A549 (cell line): ENCODE results near the gene ACSM6. TPM values are rescaled to one million over a fixed set of nuclear protein-coding genes. Genes with fewer than 3 reads are reported as not detected.

Experiments
- ATAC-seq, 2 experiments: fragments of 200-7000 bp in 1 of 2; fragments of >200 bp in 1 of 2; cut with Nextera tagmentation in 1 of 2; cut with Tn5 transposase in 1 of 2; 3 replicates each; pipeline versions ENCODE4 v1.8.0 to v1.9.1; 2018 to 2020; ENCODE audit warnings: mild to moderate bottlenecking in 1 of 2, moderate library complexity in 1 of 2
- CTCF ChIA-PET: fragments of 300-600 bp; sonication (Branson Sonifier 250); formaldehyde crosslinking; extraction: SDS; loops from one replicate; lab custom pipeline; 2021; ENCODE audit warnings: antibody characterized with exemption, inconsistent platforms; lab: Yijun Ruan, JAX
- POLR2A ChIA-PET: fragments of 350-600 bp; formaldehyde crosslinking; extraction: SDS; loops from one replicate; lab custom pipeline; 2021; ENCODE audit warnings: antibody characterized with exemption, inconsistent platforms; lab: Yijun Ruan, JAX
- DNase-seq, 2 experiments: peaks; one replicate each; pipeline versions ENCODE4 v3.0.0 to v3.0.0-alpha.2; 2011 to 2016; ENCODE audit warnings: low read depth in 1 of 2, low spot score in 1 of 2
- FAIRE-seq: peaks from 2 replicates; lab custom pipeline; 2011; peaks lifted over from hg19 to GRCh38; lab: Jason Lieb, UNC
- H3K27ac ChIP-seq, 2 experiments: fragments of >200 bp; sonication (Bioruptor Twin); formaldehyde crosslinking; 3 replicates each; pipeline ENCODE4 v1.5.1; 2016 to 2017
- H3K4me1 ChIP-seq: fragments of >200 bp; sonication (Bioruptor Twin); formaldehyde crosslinking; 3 replicates; pipeline ENCODE4 v1.6.1; 2016
- H3K4me2 ChIP-seq: fragments of >200 bp; sonication (Bioruptor Twin); formaldehyde crosslinking; 3 replicates; pipeline ENCODE4 v1.6.1; 2016
- H3K4me3 ChIP-seq: fragments of >200 bp; sonication (Bioruptor Twin); formaldehyde crosslinking; 3 replicates; pipeline ENCODE4 v1.5.1; 2016
- H3K9me3 ChIP-seq: fragments of >200 bp; sonication (Bioruptor Twin); formaldehyde crosslinking; 3 replicates; pipeline ENCODE4 v1.6.1; 2016
- ATOH8 ChIP-seq: fragments of 250-450 bp; sonication (Bioruptor Pico); IDR thresholded peaks from 2 replicates; pipeline ENCODE4 v1.5.0; 2020; ENCODE audit warnings: low read depth, mild to moderate bottlenecking, moderate library complexity
- CBX2 ChIP-seq: fragments of 200-600 bp; sonication (generic); IDR thresholded peaks from 2 replicates; pipeline ENCODE4 v1.6.1; 2016; ENCODE audit warnings: low read depth, mild to moderate bottlenecking, borderline replicate concordance
- CEBPB ChIP-seq, 2 experiments: fragments of >200 bp in 1 of 2; sonication (Bioruptor Twin) in 1 of 2; formaldehyde crosslinking in 1 of 2; IDR thresholded peaks; 2 replicates each; pipeline ENCODE4 v1.6.1; 2012 to 2016
- CTCF ChIP-seq: fragments of >200 bp; sonication (Bioruptor Twin); formaldehyde crosslinking; IDR thresholded peaks from 3 replicates; pipeline ENCODE4 v1.5.1; 2016
- ELK1 ChIP-seq: fragments of 150-350 bp; IDR thresholded peaks from 2 replicates; pipeline ENCODE4 v1.6.1; 2014; ENCODE audit warnings: low read depth, mild to moderate bottlenecking, low read length
- FOSL2 ChIP-seq, 2 experiments: fragments of 450-650 bp in 1 of 2; fragments of >200 bp in 1 of 2; sonication (Bioruptor Twin) in 1 of 2; formaldehyde crosslinking; IDR thresholded peaks; 2 replicates each; pipeline versions ENCODE4 v1.5.0 to v1.6.1; 2016 to 2020; ENCODE audit warnings: mild to moderate bottlenecking in 1 of 2, moderate library complexity in 1 of 2
- GATA3 ChIP-seq: IDR thresholded peaks from 2 replicates; pipeline ENCODE4 v1.6.1; 2012; ENCODE audit warnings: borderline replicate concordance
- HDAC2 ChIP-seq: fragments of 200-600 bp; sonication (generic); IDR thresholded peaks from 2 replicates; pipeline ENCODE4 v1.6.1; 2016
- HES2 ChIP-seq: fragments of >200 bp; sonication (Bioruptor Twin); formaldehyde crosslinking; IDR thresholded peaks from 2 replicates; pipeline ENCODE4 v1.6.1; 2016
- HMGXB4 ChIP-seq: fragments of 250-450 bp; sonication (Bioruptor Pico); IDR thresholded peaks from 2 replicates; pipeline ENCODE4 v1.5.0; 2021; ENCODE audit warnings: mild to moderate bottlenecking, moderate library complexity, borderline replicate concordance
- HOXB5 ChIP-seq: fragments of 250-450 bp; sonication (Bioruptor Pico); IDR thresholded peaks from 2 replicates; pipeline ENCODE4 v1.5.0; 2020; ENCODE audit warnings: mild to moderate bottlenecking, moderate library complexity
- KDM1A ChIP-seq: fragments of 200-600 bp; sonication (generic); IDR thresholded peaks from 2 replicates; pipeline ENCODE4 v1.6.1; 2016; ENCODE audit warnings: low read depth, mild to moderate bottlenecking
- PBX3 ChIP-seq: IDR thresholded peaks from 2 replicates; pipeline ENCODE4 v1.6.1; 2012
- POLR2A ChIP-seq: IDR thresholded peaks from 2 replicates; pipeline ENCODE4 v1.6.1; 2012; ENCODE audit warnings: mild to moderate bottlenecking, low read length
- RAD21 ChIP-seq, 2 experiments: fragments of >200 bp in 1 of 2; sonication (Bioruptor Twin) in 1 of 2; formaldehyde crosslinking in 1 of 2; IDR thresholded peaks in 1 of 2; conservative IDR thresholded peaks in 1 of 2; 2 replicates in 1 of 2; 3 replicates in 1 of 2; pipeline ENCODE4 v1.6.1; 2012 to 2018; ENCODE audit warnings: inconsistent platforms in 1 of 2
- REST ChIP-seq: fragments of 200-600 bp; sonication (generic); IDR thresholded peaks from 2 replicates; pipeline ENCODE4 v1.6.1; 2016; ENCODE audit warnings: antibody characterized with exemption, mild to moderate bottlenecking, moderate library complexity
- RFX5 ChIP-seq: fragments of 450-650 bp; IDR thresholded peaks from 2 replicates; pipeline ENCODE4 v1.7.1; 2014; ENCODE audit warnings: antibody characterized with exemption, mild to moderate bottlenecking, moderate library complexity
- SMC3 ChIP-seq: fragments of >200 bp; sonication (Bioruptor Twin); formaldehyde crosslinking; IDR thresholded peaks from 3 replicates; pipeline ENCODE4 v1.6.1; 2018; ENCODE audit warnings: inconsistent platforms
- ZC3H11A ChIP-seq: fragments of 450-650 bp; IDR thresholded peaks from 2 replicates; pipeline ENCODE4 v1.6.1; 2014; ENCODE audit warnings: antibody characterized with exemption, mild to moderate bottlenecking
- ZSCAN20 ChIP-seq: fragments of 250-450 bp; sonication (Bioruptor Pico); IDR thresholded peaks from 2 replicates; pipeline ENCODE4 v1.8.0; 2022; ENCODE audit warnings: mild to moderate bottlenecking, moderate library complexity
- WGBS: methylation state at CpG from one replicate; pipeline ENCODE4 v1.1.6; 2017; ENCODE audit errors: missing lambda C conversion rate; 5-methylcytosine and 5-hydroxymethylcytosine counted together
- polyA plus RNA-seq, 4 experiments: library from polyadenylated mRNA; depleted of rRNA in 3 of 4; stranded (reverse); fragments of >200 nt; fragmentation: RNase III in 1 of 4; extraction: RNeasy Plus Mini Kit Qiagen cat#74134 plus additional on column Dnase treatment in 1 of 4; gene quantifications; 2 replicates in 3 of 4; 3 replicates in 1 of 4; pipeline ENCODE4 v1.2.3, GENCODE V29; 2011 to 2017

Gene ACSM6
- polyA plus RNA-seq, 2 of the 4 experiments (the other 2 are of a cell fraction): not detected

- CTCF ChIA-PET: interaction anchor here (0.7 to 18.4 kb wide), 37 partner anchors 10 to 632 kb away, joined by 3 to 637 read pairs (median 6); partner anchors contain the start of gene PDLIM1
- ATAC-seq (peak; percentile 66 to 82), FAIRE-seq (no peak), DNase-seq (peak; percentile 48 to 80)
- 0 out of 3 replicates have a peak overlapping the region, but pooled peaks have one; percentile 7 for H3K4me2 ChIP-seq
- WGBS: 14% methylated on average over 1 of the region's 1 CpG
- POLR2A ChIA-PET: interaction anchor here (1.5 kb wide), 1 partner anchor 43 kb away, joined by 4 read pairs; no protein-coding TSS in a partner anchor
- no peak for TF ChIP-seq POLR2A
- TF ChIP-seq CTCF: peak; percentile 92
- no peak for TF ChIP-seq REST
- no peak for TF ChIP-seq HOXB5 (CRISPR knock-in tag)
- no peak for TF ChIP-seq PBX3
- TF ChIP-seq SMC3: peak; percentile 97
- no peak for TF ChIP-seq ZC3H11A
- TF ChIP-seq RAD21 (conservative IDR thresholded peaks at IDR 0.05 in 1 of 2, IDR thresholded peaks at IDR 0.05 in 1 of 2): peak; percentile 94 to 96
- no peak for TF ChIP-seq HDAC2
- peaks cover 28% of the 10 kb centered on the region for H3K4me1 ChIP-seq
- peak overlapping the region; percentile 20 to 33; a peak in 4 of 6 replicates for H3K27ac ChIP-seq
- no peaks in the 10 kb centered on the region for H3K9me3 ChIP-seq
- H3K4me3 ChIP-seq: no peak overlapping the region
Observed at GRCh38 chr10:95246582-95247051, 52.6 kb downstream of the ACSM6 start.

- no peaks in the 10 kb centered on the region for H3K9me3 ChIP-seq
- no peak overlapping the region for H3K4me3 ChIP-seq
- FAIRE-seq: no peak
- CTCF ChIA-PET: interaction anchor here (0.7 to 18.4 kb wide), 33 partner anchors 9 to 633 kb away, joined by 3 to 637 read pairs (median 8); partner anchors contain the start of gene PDLIM1
- peak overlapping the region; percentile 20 to 33; a peak in 4 of 6 replicates for H3K27ac ChIP-seq
- H3K4me1 ChIP-seq: peaks cover 28% of the 10 kb centered on the region
- POLR2A ChIA-PET: interaction anchor here (1.5 kb wide), 1 partner anchor 42 kb away, joined by 4 read pairs; no protein-coding TSS in a partner anchor
- ATAC-seq: peak in 1 of 2 experiments; percentile 21; a peak in 3 of 6 replicates
- WGBS: 42% methylated on average over 6 of the region's 6 CpGs
- no peak for DNase-seq
- H3K4me2 ChIP-seq: peak overlapping the region; percentile 7; the same call in 1 of the 3 replicates
- TF ChIP-seq FOSL2 (IDR thresholded peaks at IDR 0.05) (no peak), FOSL2 (CRISPR knock-in tag; IDR thresholded peaks at IDR 0.05) (no peak), ELK1 (no peak), CEBPB (IDR thresholded peaks at IDR 0.05) (no peak), RFX5 (no peak), CTCF (no peak), GATA3 (no peak), CBX2 (no peak), HES2 (no peak), HMGXB4 (CRISPR knock-in tag) (no peak), KDM1A (no peak), ATOH8 (CRISPR knock-in tag) (no peak), RAD21 (conservative IDR thresholded peaks at IDR 0.05 in 1 of 2, IDR thresholded peaks at IDR 0.05 in 1 of 2) (no peak), ZSCAN20 (CRISPR knock-in tag) (no peak)
Observed at GRCh38 chr10:95247200-95247880, 53.3 kb downstream of the ACSM6 start.
